ENCODE results near the gene RYR2. TPM values are rescaled to one million over a fixed set of nuclear protein-coding genes. Genes with fewer than 3 reads are reported as not detected.

RYR2 gene
- total RNA-seq, 1 donor from 2014 or later: not detected

DNA sequence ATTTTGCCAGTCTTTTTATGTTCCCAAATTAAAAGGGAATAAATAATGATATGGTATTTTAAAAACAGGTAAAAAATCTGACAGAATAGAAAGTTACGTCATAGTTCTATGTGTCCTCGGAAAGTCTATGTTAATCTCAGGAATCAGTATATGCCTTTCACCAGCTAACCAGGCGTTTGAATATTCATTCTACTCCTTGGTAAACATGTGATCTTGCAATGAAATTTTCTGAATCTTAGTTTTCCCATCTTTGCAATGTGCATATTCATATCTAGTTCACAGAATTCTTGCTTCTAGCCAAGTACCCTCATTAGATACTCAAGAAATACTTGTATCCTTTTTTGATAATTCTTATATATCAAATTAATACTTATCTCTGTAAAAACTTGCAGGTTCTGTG lies 669.3 kb downstream of the RYR2 start:
- intact Hi-C loops (cut with micrococcal nuclease): no loop called here

DNA sequence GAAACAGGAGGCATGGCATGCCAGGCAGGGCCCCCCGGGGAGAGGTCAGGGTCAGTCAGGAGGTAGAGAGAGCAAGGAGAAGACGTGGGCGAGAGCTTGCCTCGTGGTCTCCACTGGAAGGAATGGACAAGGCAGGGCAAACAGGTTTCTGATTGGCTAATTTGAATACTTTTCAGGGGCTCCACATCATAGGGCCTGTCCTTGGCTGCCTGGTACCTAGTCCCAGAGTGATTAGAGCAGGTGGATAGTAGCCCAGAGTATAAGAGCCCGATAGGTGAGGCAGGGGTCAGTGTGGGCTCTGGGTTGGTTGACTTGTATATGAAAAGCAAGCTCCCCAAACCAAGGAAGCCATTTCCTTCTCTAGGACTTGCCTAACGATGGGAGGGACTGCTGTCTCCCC lies 670.1 kb downstream of the RYR2 start:
- intact Hi-C loops (cut with micrococcal nuclease): no loop called here

DNA sequence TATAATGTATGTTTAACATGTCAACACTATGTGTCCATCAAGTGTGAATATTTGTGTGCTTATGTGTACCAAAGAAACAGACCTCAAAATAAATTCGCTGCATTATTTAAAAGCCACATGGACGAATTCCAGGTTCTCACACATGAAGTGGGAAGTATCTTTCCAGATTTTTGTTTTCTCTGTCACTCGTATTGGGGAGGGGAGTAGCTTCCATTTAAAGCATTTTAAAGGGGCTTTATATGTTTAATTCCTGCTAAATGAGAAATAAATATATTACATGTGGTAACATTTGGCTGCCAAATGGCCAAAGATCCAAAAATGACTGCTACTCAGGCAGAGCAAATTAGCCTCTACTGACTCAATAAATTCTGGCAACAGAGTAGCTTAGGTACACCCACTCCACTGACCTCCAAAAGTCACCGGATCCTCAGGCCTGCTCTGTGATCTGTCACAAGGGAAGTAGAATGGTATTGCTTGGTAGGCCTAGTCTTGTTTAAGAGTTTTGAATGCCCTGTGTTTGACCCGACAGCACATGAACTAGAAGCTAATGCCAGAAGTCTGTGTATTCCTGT lies 670.7 kb downstream of the RYR2 start:
- intact Hi-C loops (cut with micrococcal nuclease): no loop called here

DNA sequence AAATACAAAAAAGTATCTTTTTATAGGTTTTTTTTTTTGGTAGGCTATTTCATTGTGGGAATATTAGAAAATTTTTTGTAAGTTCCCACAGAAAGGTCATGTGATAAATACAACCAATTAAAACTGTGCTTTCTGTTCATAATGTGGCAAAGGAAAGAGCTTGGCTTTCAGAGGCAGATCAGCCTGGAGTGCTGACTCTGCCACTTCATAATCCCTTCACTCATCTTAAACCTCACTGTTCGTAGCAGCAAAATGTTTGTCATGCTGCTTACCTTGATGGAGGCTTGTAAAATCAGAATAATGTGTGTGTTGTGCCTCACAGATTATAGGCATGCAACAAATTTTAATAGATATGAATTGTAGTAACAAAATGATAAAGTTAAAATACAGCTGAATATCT lies 671.9 kb downstream of the RYR2 start:
- intact Hi-C loops (cut with micrococcal nuclease): no loop called here

DNA sequence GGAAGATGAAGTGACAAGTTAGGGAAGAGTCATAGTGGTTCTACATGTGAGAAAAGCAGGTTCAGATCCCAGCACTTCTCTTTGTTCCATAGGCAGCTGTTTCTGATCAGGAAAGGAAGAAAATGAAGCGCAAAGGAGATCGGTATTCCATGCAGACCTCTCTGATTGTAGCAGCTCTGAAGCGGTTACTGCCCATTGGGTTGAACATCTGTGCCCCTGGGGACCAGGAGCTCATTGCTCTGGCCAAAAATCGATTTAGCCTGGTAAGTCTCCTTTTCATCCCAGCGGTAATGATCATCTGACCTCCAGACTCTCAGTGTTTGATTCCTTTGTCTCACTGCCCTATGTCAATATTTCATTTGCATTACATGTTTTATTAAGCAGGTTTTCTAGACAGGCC lies 675.1 kb downstream of the RYR2 start:
- intact Hi-C loops (cut with micrococcal nuclease): no loop called here

DNA sequence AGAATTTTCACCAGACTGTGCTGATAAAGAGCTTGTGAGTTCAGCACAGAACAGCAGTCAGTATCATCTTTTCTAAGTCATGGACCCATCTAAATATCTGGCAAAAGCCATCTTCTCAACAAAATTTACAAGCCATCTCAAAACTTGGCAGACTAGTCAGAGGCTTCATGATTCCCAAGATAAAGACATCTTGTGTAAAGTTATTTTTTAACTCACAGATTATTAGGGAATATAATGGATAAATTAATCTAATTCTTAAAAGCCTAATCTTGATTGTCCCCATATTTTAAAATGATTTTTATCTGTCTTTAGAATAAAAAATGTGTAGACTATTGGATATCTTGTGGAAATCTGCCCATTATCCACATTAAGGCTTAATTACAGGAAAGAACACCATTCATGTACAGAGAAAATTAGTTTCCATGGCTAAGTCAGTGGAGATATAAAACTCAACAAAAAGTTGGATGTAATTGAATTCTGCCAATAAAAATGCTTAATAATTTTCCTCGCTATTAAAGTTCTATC lies 688.9 kb downstream of the RYR2 start:
- intact Hi-C loops (cut with micrococcal nuclease): no loop called here

DNA sequence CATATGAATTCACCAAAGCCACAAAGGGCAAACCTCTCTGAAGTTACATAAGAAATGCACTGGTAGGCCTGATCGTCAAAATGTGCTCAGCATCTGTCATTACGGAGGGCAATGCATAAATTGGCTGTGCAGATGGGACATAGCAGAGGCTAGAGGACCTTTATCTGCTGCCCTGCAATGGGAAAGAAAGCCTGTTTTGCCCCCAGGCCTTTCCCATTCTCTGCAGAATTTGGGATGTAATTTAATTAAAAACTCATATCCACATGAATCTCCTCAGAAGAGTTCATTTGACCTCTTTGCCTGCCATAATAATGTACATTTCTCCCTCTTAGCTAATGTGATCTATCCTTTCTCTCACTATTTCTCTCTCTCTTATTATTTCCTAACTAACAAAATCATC lies 690.7 kb downstream of the RYR2 start:
- intact Hi-C loops (cut with micrococcal nuclease): no loop called here

DNA sequence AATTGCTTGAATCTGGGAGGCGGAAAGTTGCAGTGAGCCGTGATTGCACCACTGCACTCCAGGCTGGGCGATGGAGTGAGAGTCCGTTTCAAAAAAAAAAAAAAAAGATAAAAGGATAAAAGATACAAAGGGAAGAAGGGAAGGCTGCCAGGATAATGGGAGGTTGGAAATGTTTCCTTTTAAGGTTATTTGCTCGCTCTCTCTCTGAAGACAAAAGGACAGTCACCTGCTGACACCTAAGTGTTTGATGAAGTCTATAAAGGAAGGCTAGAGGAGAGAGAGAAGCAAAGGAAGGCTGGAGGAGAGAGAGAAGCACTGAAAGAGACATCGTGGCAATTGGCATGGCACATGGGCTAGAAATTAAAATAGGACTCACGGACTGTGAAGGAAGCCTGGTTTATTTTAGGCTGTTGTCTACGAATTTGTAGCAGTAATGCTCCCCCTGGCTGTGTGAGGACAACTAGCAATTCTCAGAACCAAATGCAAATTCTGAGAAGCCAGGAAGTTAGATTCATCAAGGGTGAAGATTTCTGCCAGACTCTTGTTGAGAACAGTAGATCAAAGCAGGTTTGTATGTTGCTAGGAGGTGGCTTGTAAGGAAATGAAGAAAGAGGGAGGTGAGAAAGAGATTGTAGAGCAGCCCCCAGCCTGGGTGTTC lies 694.5 kb downstream of the RYR2 start:
- intact Hi-C loops (cut with micrococcal nuclease): loop anchor here (5.0 kb wide), 1 partner anchor 174 kb away; no protein-coding TSS in a partner anchor

DNA sequence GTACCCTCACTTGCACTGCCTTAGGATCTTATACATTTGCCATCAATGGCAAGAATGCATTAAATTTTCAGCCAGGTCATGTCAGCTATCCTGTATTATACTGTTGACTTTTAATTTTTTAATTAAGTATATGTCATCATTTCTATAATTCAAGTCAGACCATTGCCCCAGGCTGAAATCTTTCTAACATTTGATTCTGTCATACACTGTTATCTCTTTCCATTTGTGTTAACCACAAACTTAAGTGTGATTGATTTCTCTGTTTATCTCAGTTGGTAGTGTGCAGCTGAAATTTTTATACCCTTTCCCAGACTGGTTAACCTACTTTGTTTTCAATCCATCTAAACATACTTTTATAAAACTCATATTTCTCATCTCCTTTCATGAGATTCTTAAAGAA lies 695.5 kb downstream of the RYR2 start:
- intact Hi-C loops (cut with micrococcal nuclease): loop anchor here (5.0 kb wide), 1 partner anchor 175 kb away; no protein-coding TSS in a partner anchor

DNA sequence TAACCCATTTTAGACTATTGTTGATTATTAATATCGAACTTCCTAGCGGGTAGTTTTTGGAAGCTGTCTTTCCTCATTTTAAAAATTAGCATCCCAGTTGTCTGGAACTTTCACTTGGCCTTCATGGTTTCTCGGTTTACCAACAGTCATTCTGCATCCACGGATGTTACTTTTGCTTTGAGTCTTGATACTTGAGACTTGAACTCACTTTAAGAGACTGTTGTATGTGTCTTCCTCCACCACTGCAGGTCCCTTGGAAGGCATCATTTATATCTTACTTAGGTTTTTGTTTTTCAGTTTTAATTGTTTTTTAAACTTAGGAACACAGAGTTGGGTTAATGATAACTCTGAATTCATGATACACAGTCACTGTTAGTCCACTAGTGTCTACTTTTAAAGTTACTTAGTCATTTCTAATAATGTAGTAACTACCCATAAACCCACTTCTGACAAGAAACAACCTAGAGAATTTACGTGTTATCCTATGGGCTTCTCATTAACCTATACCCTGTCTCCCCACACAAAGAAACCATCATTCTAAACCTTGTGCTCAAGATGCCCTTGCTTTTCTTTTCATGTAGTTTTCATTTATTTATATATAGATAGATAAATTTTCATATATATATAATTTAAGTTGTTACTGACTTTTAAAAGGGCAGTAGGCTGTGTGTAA lies 696.1 kb downstream of the RYR2 start:
- intact Hi-C loops (cut with micrococcal nuclease): loop anchor here (5.0 kb wide), 1 partner anchor 176 kb away; no protein-coding TSS in a partner anchor

DNA sequence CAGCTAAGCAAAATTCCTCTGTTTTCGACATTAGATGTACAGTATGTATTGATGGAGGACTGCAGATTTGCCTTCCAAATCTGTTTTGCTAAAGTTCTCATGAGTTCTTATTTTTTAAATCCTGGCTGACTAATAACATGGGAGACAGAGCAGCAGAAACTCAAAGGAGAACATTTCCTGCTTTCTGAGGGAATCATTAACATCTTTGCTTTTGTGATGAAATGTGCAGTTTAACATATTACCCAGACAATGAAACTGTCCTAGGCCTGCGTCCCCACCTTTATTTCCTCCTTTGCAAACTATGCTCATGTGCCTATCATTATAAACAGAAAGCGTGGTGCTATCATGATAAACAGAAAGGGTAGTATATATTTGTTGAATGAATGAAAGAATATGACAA lies 698.9 kb downstream of the RYR2 start:
- intact Hi-C loops (cut with micrococcal nuclease): no loop called here

DNA sequence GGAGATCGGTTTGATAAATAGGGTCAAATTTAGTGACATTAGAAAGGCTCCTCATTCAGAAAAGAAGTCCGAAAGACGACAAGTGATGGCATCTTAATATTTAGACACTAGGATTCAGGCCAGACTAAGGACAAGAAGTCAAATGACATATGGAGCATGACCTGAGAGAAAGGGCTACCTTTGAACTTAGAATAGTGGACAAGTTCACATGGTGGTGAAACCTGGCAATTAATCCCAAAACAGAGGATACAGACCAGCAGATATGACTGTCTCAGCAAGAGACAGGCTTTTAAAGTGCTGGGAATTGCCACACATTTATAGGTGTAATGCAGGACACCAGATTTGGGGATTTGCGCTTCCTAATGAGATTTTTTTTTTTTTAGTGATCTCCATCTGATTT lies 703.6 kb downstream of the RYR2 start:
- intact Hi-C loops (cut with micrococcal nuclease): no loop called here

DNA sequence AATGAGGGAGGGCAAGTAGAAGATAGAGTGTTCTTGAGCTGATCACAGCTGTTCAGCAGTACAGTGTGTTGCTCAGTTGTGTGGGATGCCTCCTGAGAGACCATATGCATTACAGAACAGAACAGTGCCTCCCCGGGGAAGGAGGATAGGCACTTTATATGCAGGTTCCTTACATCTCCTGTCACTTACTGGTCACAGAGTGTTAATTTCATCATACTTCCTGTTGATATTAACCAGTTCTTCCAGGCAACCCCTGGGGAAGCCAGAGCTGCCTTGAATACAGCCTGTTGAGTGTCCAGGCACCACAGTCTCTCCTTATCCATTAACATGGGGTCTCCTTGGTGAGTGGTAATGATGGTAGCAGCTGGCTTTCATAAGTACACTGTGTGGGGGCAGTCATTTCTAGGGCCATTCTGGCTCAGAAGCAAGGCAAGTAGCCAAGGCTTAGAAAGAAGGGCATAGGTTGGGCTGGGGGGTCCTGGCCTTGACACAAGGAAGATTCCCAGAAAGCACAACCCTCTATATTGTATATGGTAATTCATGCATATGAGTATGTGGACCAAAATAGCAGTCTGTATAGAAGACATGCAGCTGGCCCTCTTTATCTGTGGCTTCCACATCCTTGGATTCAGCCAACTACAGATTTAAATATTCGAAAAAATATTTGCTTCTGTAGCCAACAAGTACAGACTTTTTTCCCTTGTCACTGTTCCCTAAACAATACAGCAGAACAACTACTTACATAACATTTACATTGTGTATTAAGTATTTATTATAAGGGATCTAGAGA lies 706.4 kb downstream of the RYR2 start:
- intact Hi-C loops (cut with micrococcal nuclease): no loop called here

DNA sequence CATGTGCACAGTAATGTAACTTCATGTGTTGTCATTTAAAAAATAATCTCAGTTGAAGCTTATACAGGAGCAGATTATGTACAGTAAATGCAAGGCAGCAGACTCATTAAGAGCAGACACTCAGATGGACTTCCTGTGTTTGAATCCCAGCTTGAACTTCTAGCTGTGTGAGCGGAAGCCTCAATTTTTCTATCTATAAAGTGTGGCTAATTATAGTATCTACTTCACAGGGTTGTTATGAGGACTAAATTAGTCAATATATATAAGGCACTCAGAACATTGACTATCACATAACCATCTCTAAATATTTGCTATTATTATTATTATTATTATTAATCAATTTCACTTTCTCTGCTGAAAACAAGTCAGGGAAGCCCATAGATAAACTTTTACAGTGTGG lies 707.1 kb downstream of the RYR2 start:
- intact Hi-C loops (cut with micrococcal nuclease): no loop called here

DNA sequence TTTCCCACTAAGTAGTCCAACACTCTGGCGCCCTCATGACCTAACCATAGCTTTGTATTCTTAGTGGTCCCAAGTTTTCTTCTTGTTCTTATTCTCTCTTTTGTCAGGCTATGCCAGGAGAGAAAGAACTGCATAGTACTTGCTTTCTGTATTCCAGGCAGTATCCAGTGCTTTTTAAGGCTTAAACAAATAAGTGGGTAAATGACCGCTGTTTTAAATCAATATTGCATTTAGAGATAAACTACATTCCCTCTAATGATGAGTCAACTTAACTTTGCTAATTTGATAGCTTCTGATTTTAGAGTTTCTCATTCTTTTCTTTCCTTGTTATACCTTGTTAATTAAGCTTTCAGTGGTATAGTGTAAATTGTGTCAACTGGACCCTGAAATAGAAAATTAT lies 709.1 kb downstream of the RYR2 start:
- intact Hi-C loops (cut with micrococcal nuclease): no loop called here

DNA sequence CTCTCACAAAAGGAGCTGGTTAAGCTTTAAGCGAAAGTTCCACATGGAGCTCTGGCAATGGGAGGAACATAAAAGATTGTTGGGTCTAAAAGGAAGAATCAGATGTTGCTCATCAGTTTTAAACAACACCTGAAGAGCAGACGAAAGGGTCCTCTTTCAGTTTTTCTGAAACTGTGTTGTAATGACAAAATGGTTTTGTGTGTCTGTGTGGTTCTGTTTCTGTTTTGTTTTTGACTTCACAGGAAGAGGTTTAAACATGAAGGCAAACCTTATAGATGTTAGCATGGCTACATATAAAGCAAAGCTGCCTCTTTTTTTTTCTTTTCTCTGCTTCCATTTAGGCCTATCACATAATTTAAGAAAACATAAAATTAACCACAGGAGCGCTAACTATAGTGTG lies 712.6 kb downstream of the RYR2 start:
- intact Hi-C loops (cut with micrococcal nuclease): no loop called here

DNA sequence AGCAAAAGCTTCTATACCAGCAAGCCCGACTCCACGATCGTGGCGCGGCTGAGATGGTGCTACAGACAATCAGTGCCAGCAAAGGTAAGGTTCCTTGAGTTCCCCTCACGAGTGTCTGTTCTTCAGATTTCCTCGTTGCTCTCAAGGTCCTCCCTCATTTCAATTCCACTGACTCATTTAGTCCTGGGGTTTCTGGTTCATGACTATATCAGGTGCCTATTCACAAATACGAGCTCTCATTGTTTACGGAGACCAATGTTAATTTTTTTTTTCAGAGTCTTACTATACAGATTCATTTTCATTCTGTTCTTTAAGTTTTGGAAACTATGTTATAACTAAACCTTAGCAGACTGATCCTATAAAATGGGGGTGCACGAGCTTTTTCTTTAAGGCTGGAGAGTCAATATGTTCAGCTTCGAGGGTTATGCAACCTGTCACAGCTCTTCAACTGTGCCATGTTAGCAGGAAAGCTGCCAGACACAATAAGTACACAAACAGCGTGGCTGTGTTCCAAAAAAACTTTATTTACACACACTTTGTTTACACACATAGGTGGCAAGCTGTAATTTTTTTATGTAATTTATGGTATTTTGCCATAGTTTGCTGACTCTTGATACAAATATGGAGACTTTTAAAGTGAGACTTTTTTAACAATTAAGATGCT lies 714.5 kb downstream of the RYR2 start:
- intact Hi-C loops (cut with micrococcal nuclease): no loop called here

DNA sequence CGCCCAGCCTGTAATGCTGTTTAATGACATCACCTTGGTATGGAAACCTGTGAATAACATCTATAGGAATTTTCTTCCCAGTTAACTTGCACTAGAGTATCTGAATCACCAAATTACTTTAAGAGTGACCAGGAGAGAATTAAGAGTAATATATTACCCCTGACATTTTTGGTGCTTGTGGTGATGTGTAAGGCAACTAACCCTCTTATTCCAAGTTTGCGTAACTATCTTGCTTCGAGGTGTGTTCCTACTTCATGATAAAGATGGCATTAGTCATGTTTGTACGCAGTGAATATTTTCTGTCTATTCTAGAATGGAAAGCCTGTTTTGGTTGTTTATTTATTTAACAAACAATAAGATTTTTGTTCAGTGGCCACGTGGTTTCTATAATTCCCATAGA lies 717.4 kb downstream of the RYR2 start:
- intact Hi-C loops (cut with micrococcal nuclease): no loop called here

DNA sequence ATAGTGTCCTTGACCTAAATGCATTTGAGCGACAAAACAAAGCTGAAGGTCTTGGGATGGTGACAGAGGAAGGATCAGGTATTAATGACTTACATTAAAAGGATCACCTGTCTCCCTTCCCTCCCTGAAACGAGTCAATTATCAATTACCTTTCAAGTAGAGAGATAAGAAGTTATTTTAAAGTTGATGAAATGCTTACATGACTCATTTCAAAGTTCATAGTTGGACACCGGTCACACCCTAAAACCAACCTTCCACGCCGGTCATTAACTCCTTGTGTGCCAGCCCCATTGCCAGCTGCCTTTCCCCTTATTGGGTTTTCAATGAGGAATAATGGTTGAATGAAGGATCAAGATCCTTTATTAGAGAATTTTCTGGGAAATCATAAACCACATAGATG lies 719.0 kb downstream of the RYR2 start:
- intact Hi-C loops (cut with micrococcal nuclease): no loop called here

DNA sequence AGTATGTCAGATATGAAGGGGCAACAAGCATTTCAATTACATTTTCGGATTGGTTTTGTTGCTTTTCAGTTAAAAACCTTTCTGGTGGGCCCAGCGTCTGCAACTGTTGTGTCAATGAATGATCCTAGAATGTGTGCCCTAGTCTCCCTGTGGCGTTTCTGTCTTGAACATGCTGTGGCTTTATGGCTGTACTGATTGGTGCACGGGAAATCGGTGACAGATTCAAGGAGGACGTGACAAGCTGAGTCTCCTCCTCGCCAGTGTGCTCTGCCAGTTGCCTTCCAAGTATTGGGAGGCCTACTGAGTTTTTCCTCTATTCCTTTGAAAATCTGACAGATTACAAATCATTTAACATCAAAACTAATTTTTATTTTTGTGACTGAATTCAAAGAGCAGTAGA lies 721.2 kb downstream of the RYR2 start:
- intact Hi-C loops (cut with micrococcal nuclease): no loop called here

DNA sequence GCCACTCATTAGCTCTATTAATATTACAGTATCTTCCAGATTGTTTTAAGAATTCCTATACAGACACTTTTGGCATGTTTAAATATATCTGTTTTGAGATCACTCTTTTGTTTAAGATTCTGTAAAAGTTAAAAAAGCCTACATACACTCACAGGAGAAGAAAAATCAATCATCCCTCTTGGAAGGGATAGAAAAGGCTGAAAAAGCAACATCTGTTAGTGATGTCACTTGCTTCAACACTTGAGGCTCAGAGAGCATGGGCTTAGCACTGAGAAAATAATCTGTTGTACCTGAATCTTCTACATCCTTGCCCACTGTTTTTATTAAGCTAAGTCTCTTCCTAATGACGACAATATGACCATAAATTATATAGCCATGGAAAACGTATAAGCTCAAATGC lies 721.8 kb downstream of the RYR2 start:
- intact Hi-C loops (cut with micrococcal nuclease): no loop called here

Data from T-helper 1 cell treated with Interleukin-12 subunit alpha and Interleukin-12 subunit beta and Interleukin-4 antibody, amounts not matched to agents 30 ng/mL and 1 ng/mL, for 36 hours (primary cell).